ENCODE measurements around the gene SSU72.

The SSU72 gene

GRCh38 chr1:1613509-1614082 lies 38.9 kb upstream of the SSU72 start:
- Histone ChIP-seq H3K27me3 (no peaks in the 10 kb centered on the region), H3K9ac (peak overlapping the region; percentile 97), H3K27ac (no peak overlapping the region), H3K9me3 (no peaks in the 10 kb centered on the region), H4K20me1 (peaks cover 32% of the 10 kb centered on the region), H3K4me1 (peaks cover 47% of the 10 kb centered on the region), H3K36me3 (peaks cover 13% of the 10 kb centered on the region; the same call in 1 of the 2 replicates), H3K4me3 (peak overlapping the region; percentile 85), H3K4me2 (peak overlapping the region; percentile 99)
- TF ChIP-seq Cebpa-rat (IDR thresholded peaks at IDR 0.05): no peak

- no peak overlapping the region for H3K9ac ChIP-seq
- H3K27me3 ChIP-seq: no peaks in the 10 kb centered on the region
- peaks cover 47% of the 10 kb centered on the region for H3K4me1 ChIP-seq
- H4K20me1 ChIP-seq: peaks cover 23% of the 10 kb centered on the region
- H3K27ac ChIP-seq: no peak overlapping the region
- H3K4me3 ChIP-seq: no peak overlapping the region
- no peaks in the 10 kb centered on the region for H3K9me3 ChIP-seq
- no peak overlapping the region; the same call in 1 of the 2 replicates for H3K4me2 ChIP-seq
- no peaks in the 10 kb centered on the region for H3K36me3 ChIP-seq
- TF ChIP-seq Cebpa-rat (IDR thresholded peaks at IDR 0.05): no peak
Measured at GRCh38 chr1:1612104-1612400, 37.4 kb upstream of the SSU72 start.

- H3K9ac ChIP-seq: no peak overlapping the region
Measured at GRCh38 chr1:1610796-1611195, 36.1 kb upstream of the SSU72 start.

GRCh38 chr1:1609822-1610485 lies 35.3 kb upstream of the SSU72 start:
- H3K4me2 ChIP-seq: no peak overlapping the region
- no peak for TF ChIP-seq Cebpa-rat (IDR thresholded peaks at IDR 0.05)

More at GRCh38 chr1:1610796-1611195, 36.1 kb upstream of the SSU72 start:
- no peaks in the 10 kb centered on the region for H3K27me3 ChIP-seq
- TF ChIP-seq Cebpa-rat (IDR thresholded peaks at IDR 0.05): no peak
- no peaks in the 10 kb centered on the region for H3K9me3 ChIP-seq
- peaks cover 46% of the 10 kb centered on the region for H3K4me1 ChIP-seq
- no peak overlapping the region for H3K4me3 ChIP-seq
- H3K27ac ChIP-seq: no peak overlapping the region
- H3K36me3 ChIP-seq: no peaks in the 10 kb centered on the region
- no peak overlapping the region for H3K4me2 ChIP-seq
- peaks cover 11% of the 10 kb centered on the region for H4K20me1 ChIP-seq

GRCh38 chr1:1606232-1606631 lies 31.6 kb upstream of the SSU72 start:
- peaks cover 11% of the 10 kb centered on the region for H3K27me3 ChIP-seq
- H3K36me3 ChIP-seq: no peaks in the 10 kb centered on the region
- no peaks in the 10 kb centered on the region for H3K9me3 ChIP-seq
- H4K20me1 ChIP-seq: no peaks in the 10 kb centered on the region
- H3K4me1 ChIP-seq: peaks cover 59% of the 10 kb centered on the region
- peak overlapping the region; percentile 89; the same call in 1 of the 2 replicates for H3K27ac ChIP-seq
- no peak overlapping the region for H3K4me3 ChIP-seq
- peak overlapping the region; percentile 76 for H3K4me2 ChIP-seq
- no peak for TF ChIP-seq Cebpa-rat (IDR thresholded peaks at IDR 0.05)
- no peak overlapping the region for H3K9ac ChIP-seq

More at GRCh38 chr1:1609822-1610485, 35.3 kb upstream of the SSU72 start:
- Histone ChIP-seq H4K20me1 (peaks cover 11% of the 10 kb centered on the region), H3K9me3 (no peaks in the 10 kb centered on the region), H3K4me1 (peaks cover 48% of the 10 kb centered on the region), H3K27ac (no peak overlapping the region), H3K9ac (no peak overlapping the region), H3K4me3 (no peak overlapping the region), H3K27me3 (no peaks in the 10 kb centered on the region), H3K36me3 (no peaks in the 10 kb centered on the region)

GRCh38 chr1:1605724-1606123 lies 31.1 kb upstream of the SSU72 start:
- Histone ChIP-seq H3K4me1 (peaks cover 59% of the 10 kb centered on the region), H3K27ac (no peak overlapping the region), H3K4me2 (no peak overlapping the region), H4K20me1 (no peaks in the 10 kb centered on the region), H3K27me3 (peaks cover 16% of the 10 kb centered on the region), H3K9ac (no peak overlapping the region), H3K9me3 (no peaks in the 10 kb centered on the region), H3K36me3 (no peaks in the 10 kb centered on the region), H3K4me3 (no peak overlapping the region)
- no peak for TF ChIP-seq Cebpa-rat (IDR thresholded peaks at IDR 0.05)

GRCh38 chr1:1605034-1605591 lies 30.4 kb upstream of the SSU72 start:
- H3K4me2 ChIP-seq: peak overlapping the region; percentile 2; the same call in 1 of the 2 replicates
- no peaks in the 10 kb centered on the region for H3K9me3 ChIP-seq
- no peaks in the 10 kb centered on the region for H3K36me3 ChIP-seq
- no peak for TF ChIP-seq Cebpa-rat (IDR thresholded peaks at IDR 0.05)
- no peak overlapping the region for H3K9ac ChIP-seq
- H3K27ac ChIP-seq: no peak overlapping the region
- H3K4me3 ChIP-seq: no peak overlapping the region
- H4K20me1 ChIP-seq: no peaks in the 10 kb centered on the region
- peaks cover 22% of the 10 kb centered on the region for H3K27me3 ChIP-seq
- peaks cover 65% of the 10 kb centered on the region for H3K4me1 ChIP-seq

GRCh38 chr1:1604374-1605033 lies 29.8 kb upstream of the SSU72 start:
- H3K36me3 ChIP-seq: no peaks in the 10 kb centered on the region
- H3K27ac ChIP-seq: no peak overlapping the region
- H3K4me2 ChIP-seq: peak overlapping the region; percentile 85
- H3K9me3 ChIP-seq: no peaks in the 10 kb centered on the region
- H4K20me1 ChIP-seq: peaks cover under 1% of the 10 kb centered on the region; the same call in 1 of the 2 replicates
- H3K4me3 ChIP-seq: no peak overlapping the region
- no peak overlapping the region for H3K9ac ChIP-seq
- peaks cover 27% of the 10 kb centered on the region for H3K27me3 ChIP-seq
- no peak for TF ChIP-seq Cebpa-rat (IDR thresholded peaks at IDR 0.05)
- H3K4me1 ChIP-seq: peaks cover 67% of the 10 kb centered on the region

- H3K4me1 ChIP-seq: peaks cover 74% of the 10 kb centered on the region
- no peak overlapping the region; the same call in 1 of the 2 replicates for H3K9ac ChIP-seq
- peaks cover 8% of the 10 kb centered on the region for H4K20me1 ChIP-seq
- no peaks in the 10 kb centered on the region for H3K9me3 ChIP-seq
- TF ChIP-seq Cebpa-rat (IDR thresholded peaks at IDR 0.05): no peak
- H3K27me3 ChIP-seq: peaks cover 34% of the 10 kb centered on the region
- no peak overlapping the region for H3K27ac ChIP-seq
- H3K36me3 ChIP-seq: no peaks in the 10 kb centered on the region
- H3K4me3 ChIP-seq: no peak overlapping the region
- peak overlapping the region; percentile 85 for H3K4me2 ChIP-seq
Measured at GRCh38 chr1:1603671-1604373, 29.2 kb upstream of the SSU72 start.

Data from BLaER1 (cell line).